Left ventricle myocardium inferior (tissue), 1 donor: ENCODE measurements around the gene EPHB1. TPM values are rescaled to one million over a fixed set of nuclear protein-coding genes. Genes with fewer than 3 reads are reported as not detected.

ENCODE experiments used
- DNase-seq: peaks from one replicate; pipeline ENCODE4 v3.0.0-alpha.2; 2020
- H3K27ac ChIP-seq: fragments of 200-600 bp; replicated peaks from 2 replicates; pipeline ENCODE4 v1.8.0; 2021
- H3K27me3 ChIP-seq: fragments of 200-600 bp; 2 replicates; pipeline ENCODE4 v1.8.0; 2021; ENCODE audit warnings: low read depth
- H3K36me3 ChIP-seq: fragments of 200-600 bp; 2 replicates; pipeline ENCODE4 v1.8.0; 2021
- H3K4me1 ChIP-seq: fragments of 200-600 bp; 2 replicates; pipeline ENCODE4 v1.8.0; 2021
- H3K4me3 ChIP-seq: fragments of 200-600 bp; 2 replicates; pipeline ENCODE4 v1.8.0; 2021; ENCODE audit warnings: mild to moderate bottlenecking, moderate library complexity
- H3K9me3 ChIP-seq: fragments of 200-600 bp; replicated peaks from 2 replicates; pipeline ENCODE4 v1.8.0; 2021
- intact Hi-C: fragments of 100-400 bp; cut with micrococcal nuclease; formaldehyde crosslinking; loops from one replicate; pipeline ENCODE4 v1.11.0; 2022
- total RNA-seq: library from RNA; stranded (reverse); fragmentation: NEBNext Ultra II Directional; extraction: Animal tissue kit (Norgen Biotek cat#: 25700); gene quantifications from one replicate; pipeline ENCODE4 v1.2.1, GENCODE V29; 2021
- TF ChIP-seq, protein P1 (sequence below): fragments of 200-600 bp; IDR thresholded peaks from 2 replicates; pipeline ENCODE4 v1.8.0; 2021; ENCODE audit warnings: antibody characterized with exemption, mild to moderate bottlenecking, borderline replicate concordance
- donor health status: DM: no; HTN: yes; CAD: no; lungs with severe emphysema.

Gene EPHB1
- total RNA-seq, 1 donor from 2014 or later, result 1.3 TPM

GRCh38 chr3:134795746-134796280 is 753 bp downstream of the EPHB1 start:
- TF ChIP-seq, protein P1, sequence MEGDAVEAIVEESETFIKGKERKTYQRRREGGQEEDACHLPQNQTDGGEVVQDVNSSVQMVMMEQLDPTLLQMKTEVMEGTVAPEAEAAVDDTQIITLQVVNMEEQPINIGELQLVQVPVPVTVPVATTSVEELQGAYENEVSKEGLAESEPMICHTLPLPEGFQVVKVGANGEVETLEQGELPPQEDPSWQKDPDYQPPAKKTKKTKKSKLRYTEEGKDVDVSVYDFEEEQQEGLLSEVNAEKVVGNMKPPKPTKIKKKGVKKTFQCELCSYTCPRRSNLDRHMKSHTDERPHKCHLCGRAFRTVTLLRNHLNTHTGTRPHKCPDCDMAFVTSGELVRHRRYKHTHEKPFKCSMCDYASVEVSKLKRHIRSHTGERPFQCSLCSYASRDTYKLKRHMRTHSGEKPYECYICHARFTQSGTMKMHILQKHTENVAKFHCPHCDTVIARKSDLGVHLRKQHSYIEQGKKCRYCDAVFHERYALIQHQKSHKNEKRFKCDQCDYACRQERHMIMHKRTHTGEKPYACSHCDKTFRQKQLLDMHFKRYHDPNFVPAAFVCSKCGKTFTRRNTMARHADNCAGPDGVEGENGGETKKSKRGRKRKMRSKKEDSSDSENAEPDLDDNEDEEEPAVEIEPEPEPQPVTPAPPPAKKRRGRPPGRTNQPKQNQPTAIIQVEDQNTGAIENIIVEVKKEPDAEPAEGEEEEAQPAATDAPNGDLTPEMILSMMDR, result no peak
- Histone ChIP-seq H3K27me3 (peaks cover 58% of the 10 kb centered on the region), H3K4me3 (peak overlapping the region; percentile 74), H3K4me1 (peaks cover 25% of the 10 kb centered on the region), H3K27ac (no peak overlapping the region), H3K36me3 (no peaks in the 10 kb centered on the region), H3K9me3 (no peaks in the 10 kb centered on the region)
- intact Hi-C loops, result loop anchor here (10.0 kb wide), 2 partner anchors 709 to 1099 kb away; no protein-coding TSS in a partner anchor
- no peak for DNase-seq

DNA sequence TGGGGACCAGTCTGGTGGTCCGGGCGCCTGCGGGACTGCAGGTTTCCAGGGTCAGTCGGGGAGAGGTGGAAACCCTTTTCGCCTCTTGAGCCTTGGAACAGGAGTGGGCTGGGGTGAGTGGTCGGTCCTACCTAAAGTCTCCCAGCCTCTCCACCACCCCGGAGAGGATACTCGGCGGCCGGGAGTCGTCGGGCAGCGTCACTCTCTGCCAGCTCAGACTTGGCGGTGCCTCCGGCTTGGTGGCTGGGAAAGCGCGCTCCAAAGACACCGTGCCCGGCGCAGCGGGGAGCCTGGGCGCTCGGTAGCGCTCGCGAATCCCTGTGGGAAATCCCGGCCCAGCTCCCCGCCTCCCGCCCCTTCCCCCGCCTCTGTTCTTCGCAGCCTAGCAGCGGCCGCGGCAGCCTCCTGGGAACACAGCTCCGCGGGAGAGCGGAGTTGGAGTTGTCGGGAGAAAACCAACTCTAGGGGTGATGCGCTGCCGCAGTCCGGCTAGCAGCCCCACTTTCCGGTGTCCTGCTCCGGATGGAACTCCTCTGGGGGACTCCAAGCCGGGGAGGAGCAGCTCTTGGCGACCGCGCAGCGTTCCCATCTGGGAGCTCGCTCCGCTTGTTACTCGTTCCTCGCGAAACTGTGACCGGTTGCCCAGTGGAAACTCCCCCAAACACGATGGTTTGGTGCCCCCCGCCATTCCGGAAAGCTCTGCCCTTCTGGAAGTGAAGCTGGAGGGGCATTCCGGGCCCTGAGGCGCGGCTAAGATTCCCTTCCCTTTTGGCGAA is 1.4 kb downstream of the EPHB1 start:
- no peak for DNase-seq
- intact Hi-C loops, result loop anchor here (10.0 kb wide), 2 partner anchors 708 to 1098 kb away; no protein-coding TSS in a partner anchor

GRCh38 chr3:134797057-134797740 is 2.1 kb downstream of the EPHB1 start:
- Histone ChIP-seq H3K27ac (no peak overlapping the region), H3K9me3 (no peaks in the 10 kb centered on the region), H3K36me3 (no peaks in the 10 kb centered on the region), H3K27me3 (peaks cover 63% of the 10 kb centered on the region), H3K4me3 (peak overlapping the region; percentile 74), H3K4me1 (peaks cover 25% of the 10 kb centered on the region)
- intact Hi-C loops, result loop anchor here (10.0 kb wide), 2 partner anchors 708 to 1098 kb away; no protein-coding TSS in a partner anchor
- DNase-seq, result no peak
- TF ChIP-seq, protein P1, result no peak

More for the DNA sequence above, 1.4 kb downstream of the EPHB1 start:
- H3K27ac ChIP-seq, result no peak overlapping the region
- no peaks in the 10 kb centered on the region for H3K9me3 ChIP-seq
- peaks cover 63% of the 10 kb centered on the region for H3K27me3 ChIP-seq
- H3K4me3 ChIP-seq, result peak overlapping the region; percentile 74
- peaks cover 25% of the 10 kb centered on the region for H3K4me1 ChIP-seq
- TF ChIP-seq, protein P1, result no peak
- H3K36me3 ChIP-seq, result no peaks in the 10 kb centered on the region

DNA sequence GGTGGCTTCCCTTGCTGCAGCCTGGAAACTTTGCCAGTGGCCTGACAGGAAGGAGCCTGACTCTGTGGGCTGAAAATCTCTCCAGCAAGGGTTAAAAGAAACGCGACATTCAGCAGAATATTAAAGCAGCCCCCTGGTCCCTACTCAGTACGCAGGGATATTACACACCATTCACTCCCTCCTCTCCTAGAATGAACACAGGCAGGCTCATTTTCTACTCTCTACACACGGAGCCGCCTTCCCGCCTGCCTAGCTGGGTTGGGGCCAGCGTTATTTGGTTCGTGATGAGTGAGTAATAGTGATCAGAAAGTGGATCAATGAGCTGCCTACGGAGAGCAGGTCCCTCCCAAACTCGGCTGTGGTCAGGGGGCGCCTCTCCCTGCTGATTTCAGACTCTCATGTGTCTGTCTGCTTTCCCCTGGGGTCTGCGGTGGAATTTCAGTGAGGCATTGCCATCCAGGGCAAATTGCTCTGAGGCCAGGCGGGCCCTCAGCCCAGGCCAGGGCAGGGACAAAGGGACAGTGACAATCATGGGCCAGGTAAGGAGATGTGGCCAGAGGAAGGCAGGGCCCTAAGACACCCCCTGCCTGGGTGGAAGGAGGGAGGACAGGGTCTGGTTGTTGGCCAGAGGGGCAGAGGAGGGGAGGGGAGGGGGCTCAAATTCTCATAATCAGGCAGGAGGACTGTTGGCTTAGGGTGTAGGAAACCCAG is 2.8 kb downstream of the EPHB1 start:
- TF ChIP-seq, protein P1, result no peak
- no peak overlapping the region for H3K4me3 ChIP-seq
- H3K4me1 ChIP-seq, result peaks cover 25% of the 10 kb centered on the region
- no peaks in the 10 kb centered on the region for H3K36me3 ChIP-seq
- no peak for DNase-seq
- intact Hi-C loops, result loop anchor here (10.0 kb wide), 2 partner anchors 707 to 1097 kb away; no protein-coding TSS in a partner anchor
- no peaks in the 10 kb centered on the region for H3K9me3 ChIP-seq
- peaks cover 63% of the 10 kb centered on the region for H3K27me3 ChIP-seq
- no peak overlapping the region for H3K27ac ChIP-seq

GRCh38 chr3:134798681-134799311 is 3.7 kb downstream of the EPHB1 start:
- H3K36me3 ChIP-seq, result no peaks in the 10 kb centered on the region
- H3K27me3 ChIP-seq, result peaks cover 64% of the 10 kb centered on the region
- no peaks in the 10 kb centered on the region for H3K9me3 ChIP-seq
- no peak overlapping the region for H3K27ac ChIP-seq
- intact Hi-C loops, result loop anchor here (10.0 kb wide), 2 partner anchors 706 to 1096 kb away; no protein-coding TSS in a partner anchor
- peaks cover 25% of the 10 kb centered on the region for H3K4me1 ChIP-seq
- H3K4me3 ChIP-seq, result no peak overlapping the region
- TF ChIP-seq, protein P1, result no peak
- DNase-seq, result no peak
